ENCODE measurements around the gene TOX4.
"Not testable (repeated sequence)": the region's sequence is repeated elsewhere in the genome, so short reads cannot be mapped to it uniquely, and the experiment has no call there.

The TOX4 gene

DNA sequence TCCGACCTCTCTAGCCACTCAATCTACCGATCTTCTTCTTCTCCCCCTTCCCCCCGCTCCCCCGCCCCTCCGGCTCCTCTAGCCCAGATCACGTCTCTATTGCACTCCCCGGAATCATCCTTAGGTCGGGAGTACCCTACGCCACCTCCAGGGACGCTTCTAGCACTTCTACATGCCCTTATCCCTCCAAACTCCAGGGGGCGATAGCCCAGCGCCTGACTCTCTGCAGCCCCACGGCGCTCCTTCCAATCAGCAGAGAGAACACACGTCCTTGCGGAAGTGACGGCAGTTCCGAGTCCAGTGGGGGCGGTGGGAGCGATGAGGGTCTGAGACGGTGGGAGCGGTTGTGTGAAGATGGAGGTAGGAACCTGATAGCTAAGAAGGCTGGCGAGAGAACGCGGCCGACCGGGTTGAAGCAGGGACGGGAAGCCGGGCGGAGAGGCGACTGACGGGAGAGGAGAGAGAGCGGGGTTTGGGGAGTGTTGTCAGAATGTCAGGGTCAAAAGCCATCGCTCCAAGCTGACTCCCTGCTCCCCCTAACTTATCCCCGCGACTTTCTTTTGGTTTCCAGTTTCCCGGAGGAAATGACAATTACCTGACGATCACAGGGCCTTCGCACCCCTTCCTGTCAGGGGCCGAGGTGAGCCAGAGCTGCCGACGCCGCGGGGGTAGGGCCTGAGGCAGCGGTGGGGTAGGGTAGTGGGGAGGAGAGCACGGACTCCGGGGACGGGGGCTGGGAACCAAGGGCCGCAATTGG, at the start of gene TOX4, which contains the start of gene RAB2B:
Gene TOX4 (plus strand): TSS at position 271 of the 757 bp plus-strand sequence. CDS start 84 bp downstream, at position 355.
Gene RAB2B (minus strand): TSS at position 35 of the 757 bp plus-strand sequence. CDS start 87 bp downstream, outside the sequence.
- FAIRE-seq = peak; percentile 99

DNA sequence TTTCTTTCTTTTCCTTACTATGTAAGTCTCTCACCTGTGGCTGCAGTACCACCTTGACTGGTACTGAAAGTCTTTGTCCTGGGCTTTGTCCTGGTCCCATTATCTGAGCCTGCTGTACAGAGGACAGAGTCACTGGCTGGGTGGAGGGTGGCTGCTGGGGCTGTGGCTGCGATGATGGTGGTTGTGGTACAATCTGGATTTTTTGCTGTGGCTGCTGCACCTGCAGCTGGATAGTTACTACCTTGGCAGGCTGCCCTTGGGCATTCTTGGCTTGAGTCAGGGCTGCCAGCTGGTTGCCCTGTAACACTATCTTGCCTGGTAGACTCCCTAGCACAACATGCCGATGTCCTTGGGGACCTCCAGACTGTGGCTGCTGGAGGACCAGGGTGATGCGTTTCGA, 48.1 kb upstream of the TOX4 start:
- no peak for DNase-seq (ENCODE audit: insufficient read length, low spot score)
- no peak for FAIRE-seq

More for the DNA sequence above, at the start of gene TOX4, which contains the start of gene RAB2B:
- peak; percentile 86 for DNase-seq (ENCODE audit: insufficient read length, low spot score)

DNA sequence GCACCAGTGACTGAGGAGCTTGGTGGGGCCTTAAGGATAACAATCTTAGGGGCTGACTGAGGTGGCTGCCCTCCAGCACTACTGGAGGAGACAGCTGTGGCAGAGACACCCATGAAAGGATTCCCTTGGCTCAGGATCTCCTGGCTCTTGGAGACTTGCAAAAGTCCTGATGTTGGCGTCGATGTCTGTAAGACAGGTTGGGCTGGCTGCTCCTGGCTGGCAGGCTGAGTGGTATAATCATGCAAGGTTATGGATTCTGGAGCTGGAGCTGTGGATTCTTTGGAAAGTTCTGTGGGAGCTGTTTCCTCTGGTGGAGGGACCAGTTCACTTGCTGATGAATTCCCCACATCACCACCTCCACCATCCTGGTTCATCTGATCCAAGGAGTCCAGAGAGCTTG, 45.9 kb upstream of the TOX4 start:
- FAIRE-seq (no peak), DNase-seq (ENCODE audit: insufficient read length, low spot score) (no peak)

- FAIRE-seq (no peak), DNase-seq (ENCODE audit: insufficient read length, low spot score) (no peak)
Observed at GRCh38 chr14:21436567-21437062, 40.4 kb upstream of the TOX4 start.

DNA sequence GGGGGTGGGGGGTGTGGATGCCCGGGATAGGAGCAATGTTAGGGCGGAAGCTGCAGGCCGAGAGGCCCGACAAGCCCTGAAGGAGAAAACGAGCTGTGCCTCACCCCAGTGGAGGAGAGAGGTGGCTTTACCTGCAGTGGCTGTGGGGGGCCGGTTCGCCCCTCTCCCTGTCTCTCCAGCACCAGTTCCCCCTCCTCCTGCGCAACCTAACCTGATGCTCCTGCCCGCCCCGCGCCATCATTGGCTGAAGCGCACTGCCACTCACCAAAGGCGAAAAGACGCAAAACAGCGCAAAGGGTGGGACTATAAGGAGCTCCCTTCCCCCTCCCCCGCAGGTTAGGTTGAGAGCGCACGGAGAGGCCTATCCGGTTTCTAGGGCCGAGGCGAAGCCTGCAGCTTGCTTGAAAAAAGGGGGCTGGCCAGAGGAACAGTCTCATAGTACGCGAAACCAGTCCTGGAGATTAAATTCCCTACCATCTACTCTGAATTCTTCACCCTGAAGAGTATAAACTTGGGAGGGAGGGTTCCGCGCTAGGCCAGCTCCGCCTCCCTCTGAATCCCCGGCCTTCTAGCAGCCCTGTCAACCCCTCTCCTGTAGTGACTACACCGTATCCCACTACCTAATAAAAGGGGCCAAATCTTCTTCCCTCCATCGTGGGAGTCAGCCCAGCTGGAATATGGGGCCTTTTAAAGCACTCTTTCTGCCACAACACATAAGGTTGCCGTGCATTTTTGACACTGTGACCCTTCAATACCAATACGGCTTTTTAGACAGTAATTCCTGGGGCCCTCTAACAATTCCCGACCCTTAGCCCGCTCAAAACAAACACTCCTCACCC, 39.7 kb upstream of the TOX4 start:
- peak; percentile 79 for DNase-seq (ENCODE audit: insufficient read length, low spot score)
- peak; percentile 95 for FAIRE-seq

GRCh38 chr14:21440859-21441258, 36.1 kb upstream of the TOX4 start:
- DNase-seq (ENCODE audit: insufficient read length, low spot score) (no peak), FAIRE-seq (no peak)

GRCh38 chr14:21442657-21443056, 34.3 kb upstream of the TOX4 start:
- DNase-seq (ENCODE audit: insufficient read length, low spot score); FAIRE-seq: not testable (repeated sequence)

GRCh38 chr14:21449899-21450216, 27.1 kb upstream of the TOX4 start:
- FAIRE-seq (no peak), DNase-seq (ENCODE audit: insufficient read length, low spot score) (no peak)

DNA sequence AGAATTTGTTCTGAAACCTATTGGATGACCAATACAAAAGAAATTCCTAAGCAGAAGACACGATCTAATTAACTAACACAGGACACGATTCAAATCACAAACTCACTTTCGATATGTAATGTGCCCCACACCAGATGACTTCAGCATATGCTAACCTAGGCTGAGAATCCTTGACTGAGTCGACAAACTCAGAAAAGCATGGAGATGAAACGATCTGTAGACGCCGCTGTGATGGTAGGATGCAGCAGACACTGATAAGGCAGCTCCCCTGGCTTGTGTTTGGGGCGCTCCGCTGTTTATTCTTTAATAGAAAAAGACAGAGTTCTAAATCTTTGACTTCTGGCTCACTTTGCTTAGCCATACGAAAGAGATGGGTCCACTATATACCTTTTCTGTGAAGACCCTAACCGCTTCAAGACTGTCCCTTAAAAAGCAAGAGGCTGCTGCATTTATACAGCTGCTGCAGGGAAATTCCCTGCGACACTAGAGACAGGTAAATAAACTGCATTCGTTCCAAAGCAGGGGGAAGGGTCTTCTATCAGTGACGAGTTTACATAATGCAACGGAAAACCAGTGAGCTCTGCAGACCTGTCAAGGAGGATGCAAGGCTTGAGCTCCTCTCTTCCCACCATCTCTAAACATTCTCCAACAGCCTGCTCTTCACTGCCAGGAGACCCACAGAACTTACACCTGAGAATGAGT, 22.0 kb upstream of the TOX4 start:
- FAIRE-seq = no peak
- DNase-seq (ENCODE audit: insufficient read length, low spot score) = no peak

- FAIRE-seq (no peak), DNase-seq (ENCODE audit: insufficient read length, low spot score) (no peak)
Observed at GRCh38 chr14:21455592-21455911, 21.4 kb upstream of the TOX4 start.

DNA sequence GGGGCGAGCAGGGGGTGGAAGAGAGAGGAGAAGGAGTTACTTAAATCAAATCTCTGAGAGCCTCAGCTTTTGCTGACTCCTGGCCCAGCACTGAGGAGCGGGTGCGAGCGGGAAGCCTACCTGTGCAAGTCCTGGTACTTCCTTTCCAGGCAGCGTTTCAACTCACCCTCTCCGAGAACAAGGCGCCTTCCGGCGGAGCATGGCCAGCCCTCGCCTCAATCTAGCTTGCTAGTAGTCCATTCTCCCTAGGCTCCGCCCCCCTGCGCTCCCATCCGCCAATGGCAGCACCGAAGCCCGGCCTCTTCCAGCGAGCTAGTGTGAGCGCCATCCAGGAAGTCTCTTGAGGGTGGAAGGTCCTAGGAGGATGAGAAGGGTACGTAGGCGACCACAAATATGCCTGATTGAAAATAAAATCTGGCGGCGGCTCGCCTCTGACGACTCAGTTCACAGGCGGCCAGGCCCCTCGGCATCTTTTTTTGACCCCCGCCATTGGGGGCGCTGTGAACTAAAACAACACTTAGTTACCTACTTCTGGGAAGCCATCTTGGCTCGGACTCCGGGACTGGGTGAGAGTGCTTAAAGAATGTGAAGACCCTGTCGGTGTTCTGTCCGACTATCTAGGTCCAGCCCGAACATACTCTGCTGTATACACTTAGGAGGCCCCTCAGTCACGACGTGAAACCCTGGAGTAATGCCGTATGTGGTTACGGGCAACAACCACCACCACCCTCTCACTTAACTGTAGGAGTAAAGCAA, 20.9 kb upstream of the TOX4 start, which contains the start of gene CHD8:
Gene CHD8 (minus strand): TSS at position 212 of the 756 bp plus-strand sequence. CDS start 24,480 bp downstream, outside the sequence.
- peak; percentile 90 for DNase-seq (ENCODE audit: insufficient read length, low spot score)
- peak; percentile 100 for FAIRE-seq

GRCh38 chr14:21467616-21468015, 9.4 kb upstream of the TOX4 start:
- FAIRE-seq = no peak
- no peak for DNase-seq (ENCODE audit: insufficient read length, low spot score)

GRCh38 chr14:21475767-21476522, 1.1 kb upstream of the TOX4 start:
- peak; percentile 11 for FAIRE-seq
- no peak for DNase-seq (ENCODE audit: insufficient read length, low spot score)

DNA sequence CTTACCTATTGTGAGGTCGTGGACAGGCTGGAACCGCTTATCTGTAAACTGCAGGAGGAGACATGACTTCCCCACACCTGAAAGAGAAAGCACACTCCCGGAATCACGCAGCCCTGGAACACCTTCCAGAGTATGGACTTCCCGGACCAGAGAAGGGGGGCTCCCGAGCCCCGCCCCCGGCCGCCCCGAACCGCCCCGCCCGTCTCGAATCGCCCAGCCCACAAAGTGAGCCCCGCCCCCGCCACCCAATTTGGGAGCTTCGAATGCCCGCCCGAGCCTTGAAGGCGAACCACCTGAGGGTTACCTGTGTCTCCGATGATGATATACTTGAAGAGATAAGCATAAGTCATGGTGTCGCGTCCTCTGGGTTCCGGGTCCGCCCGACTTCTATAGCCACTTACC, 471 bp upstream of the TOX4 start:
- FAIRE-seq (no peak), DNase-seq (ENCODE audit: insufficient read length, low spot score) (peak; percentile 38)

- DNase-seq (ENCODE audit: insufficient read length, low spot score) = no peak
- FAIRE-seq = no peak
Observed at GRCh38 chr14:21486640-21487087, 9.7 kb downstream of the TOX4 start.

GRCh38 chr14:21494902-21495762, 18.1 kb downstream of the TOX4 start:
- DNase-seq (ENCODE audit: insufficient read length, low spot score) (no peak), FAIRE-seq (no peak)

DNA sequence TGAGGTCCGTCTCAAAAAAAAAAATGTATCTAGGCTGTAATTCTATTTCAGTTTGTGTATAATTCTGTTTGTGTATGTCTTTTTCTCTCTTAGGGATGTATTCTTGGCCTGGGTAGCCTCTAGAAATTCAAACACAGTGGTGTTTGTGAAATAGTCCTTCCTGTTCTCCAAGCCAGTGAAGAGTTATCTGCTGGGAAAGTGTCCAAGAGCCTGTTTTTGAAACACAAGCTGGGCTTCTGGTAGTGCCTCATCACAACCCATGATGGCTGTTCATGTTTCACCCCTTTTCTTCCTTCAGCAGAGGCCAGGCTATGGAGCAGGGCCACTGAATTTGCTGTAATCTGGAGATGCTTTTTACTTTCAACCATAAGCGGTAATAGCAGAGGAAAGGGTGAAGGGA, 19.5 kb downstream of the TOX4 start:
- FAIRE-seq = no peak
- DNase-seq (ENCODE audit: insufficient read length, low spot score) = no peak
